Activated CD8-positive, alpha-beta memory T cell treated with anti-CD3 and anti-CD28 coated beads for 48 hours (primary cell): ENCODE data around the gene RNF8.
"Not testable (repeated sequence)": the region's sequence is repeated elsewhere in the genome, so short reads cannot be mapped to it uniquely, and the experiment has no call there.

ENCODE experiments used
- DNase-seq, 3 experiments: peaks; one replicate each; pipeline ENCODE4 v3.0.0-alpha.2; 2020; ENCODE audit warnings: low read depth in 2 of 3, low spot score in 2 of 3

Gene RNF8

GRCh38 chr6:37353761-37354525, at the start of gene RNF8:
TSS of gene RNF8 (plus strand) at chr6:37353983. CDS start at chr6:37354165, 182 bp downstream.
- DNase-seq = peak; percentile 71 to 85 (median 82)

GRCh38 chr6:37304766-37305165, 49.0 kb upstream of the RNF8 start:
- DNase-seq = no peak

GRCh38 chr6:37305841-37306425, 47.9 kb upstream of the RNF8 start:
- DNase-seq = no peak

DNA sequence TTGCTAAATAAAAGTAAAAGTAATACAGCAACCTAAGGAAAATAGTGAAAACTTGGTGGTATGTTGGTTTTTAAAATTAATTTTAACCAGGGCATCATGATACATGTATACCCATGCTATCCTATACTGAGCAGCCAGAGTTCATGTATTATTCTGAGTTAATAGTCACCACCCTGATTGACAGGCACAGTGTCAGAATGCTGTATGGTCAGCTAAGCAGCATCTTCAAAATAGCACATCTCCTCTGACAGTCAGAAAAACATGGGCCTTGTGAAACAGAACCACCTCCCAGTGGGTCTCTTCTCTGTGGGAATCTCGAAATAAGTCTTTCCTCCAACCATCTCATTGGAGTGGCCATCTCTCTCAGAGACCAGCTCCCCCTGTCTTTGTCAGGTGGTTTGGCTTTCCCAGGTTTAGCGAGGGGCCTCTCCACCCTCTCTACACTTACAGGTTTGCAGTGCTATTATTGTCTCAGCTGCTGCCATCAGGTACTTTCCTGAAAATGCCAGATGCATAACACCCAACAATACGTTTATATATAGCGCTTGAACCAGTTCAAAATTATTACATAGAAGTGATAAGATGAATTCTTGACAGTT, 47.1 kb upstream of the RNF8 start:
- no peak for DNase-seq

- DNase-seq = not testable (repeated sequence)
Measured at GRCh38 chr6:37307484-37307883, 46.3 kb upstream of the RNF8 start.

GRCh38 chr6:37308069-37308815, 45.5 kb upstream of the RNF8 start:
- DNase-seq = no peak

DNA sequence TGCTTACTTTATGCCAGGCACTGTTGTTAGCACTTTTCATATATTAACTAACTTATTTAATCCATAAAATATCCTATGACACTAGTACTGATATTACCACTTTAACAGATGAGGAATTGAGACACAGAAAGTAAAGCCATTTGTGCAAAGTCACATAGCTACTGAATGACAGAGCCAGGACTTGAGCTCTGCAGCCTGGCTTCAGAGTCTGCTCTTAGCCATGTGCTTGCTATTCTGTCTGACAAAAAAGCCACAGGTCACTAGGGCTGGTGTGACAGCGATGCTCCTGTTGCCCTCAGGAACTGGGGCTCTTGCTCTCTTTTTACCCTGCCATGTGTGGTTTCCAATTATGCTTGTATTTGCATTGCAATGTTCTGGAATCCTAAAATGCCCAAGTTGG, 44.7 kb upstream of the RNF8 start:
- DNase-seq = no peak

DNA sequence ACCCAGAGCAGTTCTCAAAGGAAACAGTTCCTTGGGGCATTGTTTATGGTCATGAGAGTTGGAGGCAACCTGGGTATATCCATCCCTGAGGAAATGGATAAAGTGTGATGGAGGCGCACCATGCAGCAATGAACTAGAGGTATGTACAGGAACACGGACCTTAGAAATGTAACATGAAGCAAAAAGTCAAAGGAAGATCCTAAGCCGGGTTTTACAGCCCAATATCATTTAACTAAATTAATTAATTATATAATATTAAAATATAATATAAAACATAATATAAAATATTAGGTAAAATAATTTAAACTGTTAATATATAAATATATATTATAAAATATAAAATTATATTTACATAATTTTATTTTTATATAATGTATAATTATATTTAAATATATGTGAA, 44.1 kb upstream of the RNF8 start:
- DNase-seq = no peak

DNA sequence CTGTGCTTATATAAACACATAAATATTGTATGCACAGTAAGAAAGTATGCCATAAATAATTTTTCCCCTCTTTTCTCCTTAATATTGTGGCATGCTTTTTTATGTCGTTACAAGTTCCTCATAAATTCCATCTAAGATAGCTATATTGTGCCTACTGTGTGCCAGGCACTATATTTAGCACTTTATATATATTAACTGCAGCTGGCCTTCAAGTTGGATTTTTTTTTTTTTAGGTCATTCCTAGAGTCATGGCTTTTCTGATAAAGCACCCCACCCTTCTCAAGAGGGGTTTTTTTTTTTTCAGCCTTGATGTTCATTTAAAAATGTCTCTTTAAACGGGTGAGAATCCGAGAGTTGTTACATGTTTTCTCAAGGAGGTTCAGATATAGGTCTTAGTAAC, 42.8 kb upstream of the RNF8 start:
- DNase-seq = no peak

DNA sequence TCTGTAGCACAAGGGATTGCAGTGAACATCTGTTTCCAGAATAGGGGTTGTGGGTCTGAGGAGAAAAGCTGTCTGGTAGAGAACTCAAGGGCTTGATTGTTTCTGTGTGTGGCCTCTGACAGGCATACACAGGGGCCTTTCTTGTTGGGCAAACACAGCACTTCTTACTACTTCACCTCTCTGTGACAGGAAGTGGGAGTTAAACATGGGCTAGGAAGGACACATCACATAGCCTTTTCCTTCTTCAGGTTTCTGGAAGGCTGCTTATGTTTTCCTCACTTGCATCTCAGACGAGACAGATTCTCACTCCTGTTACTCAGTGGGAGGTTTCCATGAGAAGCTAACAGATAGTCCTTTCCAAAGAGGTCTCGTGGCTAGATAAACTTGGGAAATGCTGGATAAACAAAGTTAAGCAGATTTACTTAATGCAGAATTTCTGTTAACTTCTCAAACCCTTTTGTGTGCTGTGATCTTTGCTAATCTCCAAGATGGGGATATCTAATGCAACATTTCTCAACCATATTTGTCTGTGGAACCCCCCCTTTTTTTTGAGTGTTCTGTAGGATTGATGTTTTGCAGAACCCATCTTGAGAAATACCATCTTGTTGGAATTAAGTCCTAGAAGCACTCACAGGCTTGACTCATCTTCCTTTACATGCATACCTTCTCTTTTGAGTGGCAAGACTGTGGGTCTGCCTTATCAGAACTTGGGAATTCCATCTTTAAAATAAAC, 41.9 kb upstream of the RNF8 start:
- no peak for DNase-seq

- no peak for DNase-seq
Measured at GRCh38 chr6:37313723-37314486, 39.9 kb upstream of the RNF8 start.

GRCh38 chr6:37314487-37315156, 39.2 kb upstream of the RNF8 start:
- DNase-seq = no peak

DNA sequence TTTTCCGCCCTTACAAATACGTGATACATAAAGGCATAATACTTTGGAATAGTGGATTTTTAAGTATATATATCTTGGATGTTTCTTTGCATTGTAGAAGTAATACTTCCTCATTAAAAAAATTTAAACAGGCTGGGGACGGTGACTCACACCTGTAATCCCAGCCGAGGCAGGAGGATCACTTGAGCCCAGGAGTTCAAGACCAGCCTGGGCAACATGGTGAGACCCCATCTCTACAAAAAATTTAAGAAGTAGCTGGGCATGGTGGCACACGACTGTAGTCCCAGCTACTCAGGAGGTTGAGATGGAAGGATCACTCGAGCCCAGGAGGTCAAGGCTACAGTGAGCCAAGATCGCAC, 38.6 kb upstream of the RNF8 start:
- no peak for DNase-seq

DNA sequence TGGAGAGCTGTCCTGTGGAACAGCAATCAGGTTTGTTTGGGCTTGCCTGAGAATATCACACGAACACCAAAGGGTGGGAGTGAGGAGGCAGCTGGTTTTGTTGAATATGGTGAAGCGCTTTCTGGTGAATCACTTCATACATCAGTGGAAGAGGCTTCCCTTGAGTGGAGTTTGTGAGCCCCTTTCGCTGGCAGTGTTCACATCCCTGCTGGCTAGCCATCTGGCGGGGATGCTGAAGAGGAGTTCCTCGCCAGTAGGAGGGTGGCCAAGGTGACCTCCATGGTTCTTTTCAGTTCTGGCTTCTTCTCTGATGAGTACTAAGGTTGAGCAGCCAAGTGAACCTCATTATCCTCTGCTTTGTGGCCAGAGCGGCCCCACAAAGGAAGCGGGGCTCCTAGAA, 37.7 kb upstream of the RNF8 start:
- no peak for DNase-seq

DNA sequence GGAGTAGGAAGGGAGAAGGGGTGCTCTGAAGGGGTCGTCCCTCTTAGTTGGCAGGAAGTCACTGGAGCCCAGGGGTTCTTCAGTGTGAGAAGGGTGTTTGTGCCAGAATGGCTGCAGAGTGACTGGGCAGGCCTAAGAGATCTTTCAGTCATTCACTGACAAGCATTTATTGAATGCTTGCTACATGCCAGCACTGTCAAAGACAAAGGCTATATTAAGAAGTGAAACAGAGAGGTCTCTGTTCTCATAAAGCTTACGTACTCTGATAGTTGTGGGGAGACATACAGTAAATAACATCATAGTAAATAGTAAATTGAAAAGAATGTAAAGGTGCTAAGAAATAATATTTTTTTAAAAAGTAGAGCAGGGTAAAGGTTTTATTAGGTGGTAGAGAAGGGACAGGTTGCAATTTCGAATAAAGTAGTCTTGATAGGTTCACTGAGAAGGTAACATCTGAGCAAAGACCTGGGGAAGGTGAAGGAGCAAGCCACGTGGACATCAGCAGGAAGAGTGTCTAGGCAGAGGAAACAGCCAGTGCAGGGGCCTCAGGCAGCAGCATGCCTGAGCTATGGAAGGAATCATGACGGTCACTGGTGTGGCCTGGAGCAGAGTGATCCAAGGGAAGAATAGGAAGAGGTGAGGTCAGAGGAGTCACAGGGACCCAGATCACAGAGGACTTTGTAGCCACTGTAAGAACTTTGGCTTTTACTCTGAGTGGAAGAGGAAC, 36.3 kb upstream of the RNF8 start:
- no peak for DNase-seq

- DNase-seq = no peak
Measured at GRCh38 chr6:37319156-37319555, 34.6 kb upstream of the RNF8 start.

- no peak for DNase-seq
Measured at GRCh38 chr6:37319856-37320480, 33.8 kb upstream of the RNF8 start.

DNA sequence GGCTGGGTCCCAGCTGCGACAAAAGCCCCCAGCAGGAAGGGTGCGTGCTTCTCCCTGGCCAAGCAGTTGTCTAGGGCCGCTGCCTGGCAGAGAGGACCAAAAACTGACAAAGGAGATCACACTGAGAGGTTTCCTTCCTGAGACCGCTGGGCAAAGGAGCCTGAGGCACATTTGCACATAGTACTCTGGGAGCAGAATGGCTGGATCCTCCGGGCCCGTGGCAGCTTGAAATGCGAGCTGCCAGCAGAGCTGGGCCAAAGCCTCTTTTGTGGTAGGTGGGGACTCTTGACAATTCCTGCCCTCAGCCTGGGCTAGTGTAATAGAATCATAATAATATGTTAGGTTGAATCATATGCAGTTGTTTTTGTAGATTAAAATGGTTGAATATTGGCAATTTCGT, 33.1 kb upstream of the RNF8 start:
- DNase-seq = no peak

GRCh38 chr6:37321101-37321500, 32.7 kb upstream of the RNF8 start:
- DNase-seq = no peak
